ENCODE results near the gene PDE2A.

PDE2A gene

DNA sequence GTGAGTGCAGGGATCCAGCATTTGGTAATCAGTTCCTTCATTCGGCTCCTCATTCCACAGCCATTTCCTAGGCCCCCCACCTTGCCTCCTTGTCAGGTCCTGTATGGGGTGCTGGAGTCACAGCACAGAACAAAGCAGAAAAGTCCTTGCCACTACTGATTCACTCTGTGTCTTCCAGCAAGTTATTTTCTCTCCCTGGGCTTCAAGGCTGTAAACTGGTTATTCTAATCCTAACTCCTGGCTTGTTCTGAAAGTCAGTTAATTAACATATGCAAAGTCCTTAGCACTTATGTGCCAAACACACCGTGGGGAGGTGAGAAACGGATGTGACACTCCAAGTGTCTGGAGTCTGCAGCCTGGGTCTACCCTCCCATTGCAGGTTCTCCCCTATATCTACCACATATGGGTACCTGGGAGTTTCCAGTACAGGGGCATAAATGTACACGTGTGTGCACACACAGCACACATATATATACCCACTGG is 30.6 kb upstream of the PDE2A start:
- no peak for DNase-seq (ENCODE audit: low read depth in 2 of 2)

DNA sequence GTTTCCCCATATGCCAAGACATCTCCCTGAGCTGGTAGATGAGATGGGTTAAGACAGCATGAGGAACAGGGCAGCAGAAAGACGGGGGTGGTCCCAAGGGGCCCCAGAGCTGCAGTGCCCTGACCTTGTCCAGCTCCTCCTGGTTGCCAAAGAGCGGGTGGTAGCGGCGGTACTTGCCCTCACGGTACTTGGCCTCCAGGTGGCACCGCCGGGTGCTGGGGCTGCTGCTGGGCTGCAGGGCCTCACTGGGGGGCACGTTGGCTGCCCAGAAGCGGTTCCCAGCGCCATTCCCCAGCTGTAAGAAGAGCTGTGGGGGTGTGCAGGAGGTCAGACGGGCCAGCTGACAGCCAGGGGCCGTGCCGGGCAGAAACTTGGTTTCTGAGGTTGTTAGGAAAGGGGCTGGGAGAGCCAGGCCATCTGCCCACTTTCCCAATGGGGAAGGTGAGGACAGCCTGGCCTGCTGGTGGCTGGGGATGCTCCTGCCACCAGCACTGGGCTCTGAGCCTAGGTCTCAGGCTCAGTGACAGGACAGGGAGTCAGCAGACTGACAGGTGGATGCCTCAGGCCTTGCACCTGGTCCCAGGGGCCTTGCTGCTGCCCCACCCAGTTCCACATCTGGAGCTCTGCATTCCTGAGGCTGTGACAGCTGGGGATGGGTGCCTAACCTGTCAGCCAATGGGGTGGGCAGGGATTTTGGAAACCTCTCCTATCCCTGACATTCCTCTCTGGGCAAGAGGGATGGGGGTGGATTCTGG is 30.0 kb upstream of the PDE2A start:
- DNase-seq (ENCODE audit: low read depth in 2 of 2): no peak

DNA sequence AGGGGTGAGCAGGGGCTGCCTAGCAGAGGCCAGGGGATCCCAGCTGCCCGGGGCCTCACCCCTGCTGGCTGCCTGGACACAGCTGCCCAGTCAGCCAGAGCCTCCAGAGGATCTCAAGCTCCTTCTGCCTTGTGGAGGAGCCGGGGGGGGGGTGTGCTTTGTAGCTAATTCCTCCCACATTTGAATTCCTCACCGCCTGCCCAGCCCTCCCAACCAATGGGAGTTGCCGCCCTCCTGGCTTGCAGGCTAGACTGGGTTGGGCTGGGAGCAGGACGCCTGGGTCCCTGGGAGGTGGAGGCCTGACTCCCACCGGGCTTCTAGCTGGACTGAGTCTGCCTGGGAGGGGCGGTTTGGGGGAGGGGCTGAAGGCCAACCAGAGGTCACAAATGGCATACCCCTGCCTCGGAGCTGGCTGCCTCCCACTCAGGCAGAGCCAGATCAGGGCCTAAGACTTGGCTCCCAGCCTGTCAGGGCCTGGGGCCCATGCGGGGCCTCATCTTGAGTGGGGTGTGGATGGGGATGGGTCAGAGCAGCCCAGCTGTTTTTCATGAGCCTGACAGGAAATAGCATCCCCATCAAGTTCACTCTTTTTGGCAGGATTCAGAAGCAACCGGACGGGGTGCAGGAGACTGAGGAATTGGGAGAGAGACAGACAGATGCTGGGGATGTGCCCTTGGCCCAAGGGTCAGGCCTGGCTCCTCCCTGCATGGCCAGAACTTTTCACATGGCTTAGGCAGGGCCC is 29.2 kb upstream of the PDE2A start:
- no peak for DNase-seq (ENCODE audit: low read depth in 2 of 2)

DNA sequence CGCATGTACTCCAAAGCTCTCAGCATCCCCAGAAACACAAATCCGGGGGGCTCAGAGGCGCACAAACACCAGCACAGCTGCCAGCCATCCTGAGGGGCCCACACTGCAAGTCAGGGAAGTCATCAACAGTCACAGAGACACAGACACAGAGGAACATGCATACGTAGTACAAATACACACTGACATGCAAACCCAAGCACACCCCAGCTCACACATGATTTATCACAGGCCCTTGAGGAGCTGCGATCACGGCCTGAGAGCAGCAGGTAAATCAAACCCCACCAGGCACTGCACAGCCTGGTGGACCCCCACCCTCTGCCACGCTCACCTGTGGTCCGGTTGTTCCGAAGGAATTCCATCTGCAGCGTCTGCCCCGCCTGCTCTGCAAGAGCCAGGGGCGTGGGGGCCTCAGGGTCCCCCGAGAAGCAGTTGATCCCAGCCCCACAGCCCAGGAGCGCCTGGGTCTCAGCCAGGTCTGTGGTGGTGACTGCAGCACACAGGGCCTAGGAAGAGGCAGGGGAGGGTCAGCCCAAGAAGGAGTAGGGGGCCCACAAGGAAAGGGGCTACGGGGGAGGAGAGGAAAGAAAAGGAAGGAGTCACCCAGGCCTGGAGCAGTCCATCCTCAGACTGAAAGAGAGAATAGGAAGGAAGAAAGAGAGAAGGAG is 28.5 kb upstream of the PDE2A start:
- no peak for DNase-seq (ENCODE audit: low read depth in 2 of 2)

DNA sequence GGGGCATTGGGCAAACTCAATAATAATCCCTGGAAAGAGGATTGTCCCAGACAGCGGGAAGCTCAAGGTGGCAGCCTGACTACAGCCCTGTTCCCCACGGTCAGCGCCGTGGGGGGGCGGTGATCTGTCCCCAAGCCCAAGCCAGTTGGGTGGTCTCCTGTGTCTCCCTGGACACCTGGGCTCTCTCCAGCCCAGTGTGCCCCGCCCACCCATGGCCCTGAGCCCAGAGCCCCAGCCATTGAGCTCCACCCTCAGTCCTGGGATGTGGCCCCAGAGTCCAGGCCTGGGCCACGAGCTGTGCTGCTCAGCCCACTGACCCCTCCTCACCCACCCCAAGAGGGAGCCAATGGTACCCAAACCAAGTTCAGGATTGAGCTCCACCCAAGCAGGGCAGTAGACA is 27.9 kb upstream of the PDE2A start:
- no peak for DNase-seq (ENCODE audit: low read depth in 2 of 2)

DNA sequence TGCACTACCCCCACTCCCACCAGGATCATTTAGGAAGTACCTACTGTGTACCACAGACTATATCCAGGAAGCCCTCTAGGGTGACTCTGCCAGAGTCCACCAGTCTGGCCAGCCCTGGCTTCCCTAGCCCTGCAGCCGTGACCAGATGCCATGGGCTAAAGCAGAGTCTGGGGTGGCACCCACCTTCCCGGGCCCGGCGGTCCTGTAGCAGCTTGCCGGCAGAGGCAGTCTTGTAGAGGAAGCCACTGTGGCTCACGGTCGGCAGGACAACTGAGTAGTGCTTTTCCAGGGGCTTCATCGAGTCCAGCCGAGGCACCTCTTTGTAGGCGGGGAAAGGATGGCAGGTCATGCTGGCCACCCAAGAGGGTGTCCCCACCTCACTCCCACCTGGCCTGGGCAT is 27.2 kb upstream of the PDE2A start:
- no peak for DNase-seq (ENCODE audit: low read depth in 2 of 2)

DNA sequence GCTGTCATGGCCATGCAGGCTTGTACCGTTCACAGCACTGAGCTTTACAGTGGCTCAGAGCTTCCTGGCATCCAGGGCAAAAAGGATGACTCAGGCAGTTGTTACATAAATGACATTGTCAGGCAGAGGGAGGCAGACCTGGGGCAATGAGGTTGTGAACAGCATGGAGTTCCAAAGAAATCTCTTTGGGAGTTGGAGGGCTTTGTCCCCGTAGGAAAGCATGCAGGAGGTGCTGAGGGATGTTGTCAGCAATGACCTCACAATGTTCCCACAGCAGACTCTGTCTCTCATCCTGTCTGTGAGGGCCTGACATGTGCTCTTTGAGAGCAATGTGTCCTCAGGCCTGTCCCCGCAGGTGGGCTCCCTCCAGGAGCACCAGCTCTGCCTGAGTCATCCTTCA is 25.9 kb upstream of the PDE2A start:
- DNase-seq (ENCODE audit: low read depth in 2 of 2): no peak

DNA sequence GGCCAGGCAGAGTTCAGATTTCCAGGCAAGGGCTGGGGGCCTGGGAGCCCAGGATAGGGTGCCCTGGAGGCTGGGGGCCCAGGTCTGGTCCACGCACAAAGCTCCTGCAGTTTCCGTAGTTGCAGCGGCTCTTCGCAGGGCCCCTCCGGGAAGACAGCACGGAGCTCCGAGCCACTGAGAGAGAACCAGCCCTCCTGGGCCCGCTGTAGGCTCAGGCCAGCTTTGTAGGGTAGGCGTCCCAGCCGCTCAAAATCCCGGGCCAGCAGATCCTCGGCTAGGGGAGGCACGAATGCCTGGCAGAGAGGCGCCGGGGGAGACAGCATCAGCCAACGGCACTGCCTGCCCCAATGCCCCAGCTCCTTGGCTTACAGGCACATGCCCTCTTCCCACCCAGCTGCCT is 23.6 kb upstream of the PDE2A start:
- DNase-seq (ENCODE audit: low read depth in 2 of 2): no peak

DNA sequence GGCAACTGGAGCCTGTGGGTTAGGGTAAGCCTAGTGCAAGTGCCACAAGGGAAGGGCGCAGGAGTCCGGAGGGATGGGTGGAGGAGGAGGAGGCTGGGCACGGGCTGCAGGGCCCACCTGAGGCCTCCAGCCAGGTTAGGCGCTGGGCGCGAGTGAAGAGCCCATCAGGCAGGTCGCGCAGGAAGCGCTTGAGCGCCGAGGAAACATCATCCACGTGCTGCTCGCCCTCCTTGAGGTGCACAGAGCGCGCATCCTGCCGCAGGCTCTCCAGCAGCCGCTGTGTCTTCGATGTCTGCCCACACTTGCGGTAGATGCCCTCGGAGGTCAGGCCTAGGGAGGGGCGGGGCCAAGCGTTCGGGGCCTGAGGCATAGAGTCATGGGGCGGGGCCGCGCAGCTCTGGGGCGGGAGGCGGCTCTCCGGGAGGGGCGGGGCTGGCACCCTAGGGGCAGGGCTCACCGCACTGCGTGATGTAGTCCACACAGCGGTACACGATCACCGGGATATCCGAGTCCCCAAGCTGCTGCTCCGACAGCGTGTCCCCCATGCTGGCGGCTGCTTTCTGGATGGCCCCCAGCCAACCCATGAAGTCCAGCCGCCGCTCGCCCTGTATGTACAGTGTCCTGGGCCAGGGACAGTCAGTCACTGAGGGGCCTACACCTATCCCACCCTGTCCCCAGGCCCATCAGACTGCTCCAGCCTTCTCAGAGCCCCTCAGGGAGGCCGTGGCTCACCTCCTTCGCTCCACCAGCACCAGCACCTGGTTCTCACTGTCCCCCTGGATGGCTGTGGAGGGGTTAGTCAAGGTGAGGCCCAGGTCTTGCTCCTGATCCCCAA is 22.9 kb upstream of the PDE2A start:
- DNase-seq (ENCODE audit: low read depth in 2 of 2): no peak

DNA sequence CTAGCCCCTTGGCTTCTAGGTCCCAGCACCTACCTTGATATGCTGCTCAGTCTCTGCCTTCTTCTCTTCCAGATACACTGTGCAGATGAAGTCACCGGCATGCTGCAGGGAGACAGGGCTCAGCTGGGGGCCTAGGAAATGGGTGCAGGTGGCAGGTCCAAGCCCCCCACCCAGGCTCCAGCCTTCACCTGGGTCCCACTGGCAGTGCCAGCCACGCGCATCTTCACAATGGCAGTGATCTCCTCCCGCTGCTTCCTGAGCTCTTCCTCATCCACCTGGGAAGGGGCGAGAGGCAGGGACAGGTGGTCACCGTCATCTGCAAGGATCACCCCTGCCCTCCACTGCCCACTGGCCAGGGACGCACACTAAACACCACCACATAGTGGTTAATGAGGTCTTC is 21.1 kb upstream of the PDE2A start:
- no peak for DNase-seq (ENCODE audit: low read depth in 2 of 2)

DNA sequence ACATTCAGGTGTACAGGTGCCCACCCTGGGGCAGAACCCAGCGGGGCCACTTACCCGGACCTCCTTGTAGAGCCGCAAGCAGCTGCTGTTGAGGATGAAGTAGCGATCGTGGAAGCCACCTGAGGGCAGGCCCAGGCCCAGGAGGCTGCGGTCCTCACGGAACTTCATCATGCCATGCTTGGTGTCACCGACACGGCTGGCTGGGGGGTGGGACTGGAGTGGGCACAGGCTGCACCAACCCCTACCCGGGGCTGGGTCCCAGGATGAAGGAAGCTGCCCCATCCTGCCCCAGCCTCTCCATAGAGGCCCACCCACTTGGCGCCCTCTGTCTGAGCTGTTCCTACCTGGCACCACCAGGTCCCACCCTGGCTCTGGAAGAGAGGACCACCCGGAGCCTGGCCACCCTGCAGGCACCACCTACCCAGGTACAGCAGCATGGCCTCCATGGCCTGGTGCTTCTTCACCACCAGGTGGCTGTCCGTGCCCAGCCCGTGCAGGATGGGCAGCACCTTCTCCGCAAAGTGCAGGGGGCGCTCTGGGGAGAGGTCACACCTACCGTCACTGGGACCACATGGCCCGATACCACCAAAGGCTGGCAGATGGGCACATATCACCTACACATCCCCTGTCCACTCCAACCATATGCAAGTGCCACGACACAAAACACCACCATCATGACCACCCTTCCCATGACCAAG is 19.2 kb upstream of the PDE2A start:
- no peak for DNase-seq (ENCODE audit: low read depth in 2 of 2)

DNA sequence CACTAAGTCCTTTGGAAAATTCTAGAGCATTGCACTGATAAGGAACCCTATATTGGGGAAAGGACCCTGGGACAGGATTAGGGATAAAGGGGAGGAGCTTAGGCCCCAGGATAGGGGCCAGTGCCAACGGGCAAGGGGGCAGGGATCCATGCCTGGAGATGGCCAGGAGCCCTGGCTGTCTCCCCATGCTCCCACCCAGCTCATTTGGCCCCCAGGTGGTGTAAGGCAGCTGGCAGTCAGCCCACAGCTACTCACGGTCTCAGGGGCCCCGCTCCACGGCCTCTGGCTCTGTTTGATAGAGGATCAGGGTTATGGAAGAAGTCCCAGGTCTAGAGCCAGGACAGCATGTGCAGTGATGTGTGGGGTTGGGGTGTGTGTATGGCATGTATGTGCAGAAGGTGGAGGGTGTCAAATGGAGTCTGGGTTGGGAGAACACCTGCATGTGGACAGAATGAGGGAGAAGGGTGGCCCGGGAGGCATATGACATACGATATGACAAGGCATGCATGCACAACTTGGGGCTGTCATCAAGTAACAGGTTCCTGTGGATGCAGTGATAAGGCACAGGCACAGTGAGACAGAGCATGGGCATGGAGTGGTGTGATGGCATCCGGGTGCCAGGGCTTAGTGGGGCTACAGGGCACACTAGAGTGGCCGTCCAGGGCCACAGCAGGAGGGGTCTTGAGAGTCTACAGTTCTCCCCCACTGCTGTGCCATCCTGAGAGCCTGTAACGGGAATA is 18.4 kb upstream of the PDE2A start:
- DNase-seq (ENCODE audit: low read depth in 2 of 2): no peak

DNA sequence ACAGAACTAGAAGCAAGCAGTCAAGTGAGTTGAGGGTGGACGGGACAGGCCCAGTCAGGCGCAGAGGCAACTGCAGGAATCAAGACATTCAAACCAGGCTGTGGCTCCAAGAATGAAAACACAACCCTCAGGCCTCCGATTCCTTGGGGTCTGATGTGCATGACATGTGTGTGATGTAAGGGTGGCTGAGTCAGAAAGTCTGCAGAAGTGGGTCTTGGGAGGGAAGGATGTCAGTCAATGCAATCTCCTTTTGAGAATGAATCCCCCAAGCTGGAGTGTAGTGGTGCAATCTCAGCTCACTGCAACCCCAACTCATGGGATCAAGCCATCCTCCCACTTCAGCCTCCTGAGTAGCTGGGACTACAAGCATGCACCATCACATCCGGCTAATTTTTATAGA is 15.9 kb upstream of the PDE2A start:
- no peak for DNase-seq (ENCODE audit: low read depth in 2 of 2)

DNA sequence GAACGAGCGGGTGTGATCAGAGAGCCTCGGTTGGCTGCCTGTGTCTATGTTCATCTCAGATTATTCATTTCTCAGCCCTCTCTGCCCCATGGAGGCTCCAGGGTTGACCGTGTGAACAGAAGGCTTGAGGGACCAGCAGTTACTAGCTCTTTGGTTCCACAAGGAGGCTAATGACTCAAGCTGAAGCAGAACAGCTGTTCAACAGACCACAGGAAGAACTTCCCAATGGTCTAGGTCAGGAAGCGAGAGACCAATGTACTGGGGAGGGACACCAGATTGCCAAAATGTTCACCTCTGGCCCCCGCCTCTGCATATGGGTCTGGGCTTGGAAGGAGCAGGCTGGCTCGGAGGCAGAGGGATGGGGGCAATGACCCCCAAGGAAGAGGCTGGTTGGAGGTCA is 14.7 kb upstream of the PDE2A start:
- no peak for DNase-seq (ENCODE audit: low read depth in 2 of 2)

DNA sequence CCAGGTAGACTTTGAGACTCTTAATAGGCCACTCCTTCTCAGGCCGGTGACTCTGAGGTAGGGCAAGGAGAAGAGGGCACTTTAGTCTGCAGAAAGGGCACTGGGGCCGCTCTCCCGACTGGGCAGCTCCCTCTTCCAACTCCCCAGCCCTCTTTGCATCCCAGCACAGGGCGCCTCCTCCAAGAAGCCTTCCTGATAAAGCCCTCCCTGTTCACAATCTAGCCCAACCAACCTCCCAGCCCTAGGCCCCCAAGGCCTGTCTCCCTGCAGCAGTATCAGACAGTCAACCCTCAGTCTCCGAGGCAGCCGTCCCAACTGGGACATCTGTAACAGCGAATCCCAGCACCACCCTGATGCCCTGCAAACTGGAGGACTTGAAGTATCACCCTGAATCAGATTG is 14.3 kb upstream of the PDE2A start:
- DNase-seq (ENCODE audit: low read depth in 2 of 2): no peak

DNA sequence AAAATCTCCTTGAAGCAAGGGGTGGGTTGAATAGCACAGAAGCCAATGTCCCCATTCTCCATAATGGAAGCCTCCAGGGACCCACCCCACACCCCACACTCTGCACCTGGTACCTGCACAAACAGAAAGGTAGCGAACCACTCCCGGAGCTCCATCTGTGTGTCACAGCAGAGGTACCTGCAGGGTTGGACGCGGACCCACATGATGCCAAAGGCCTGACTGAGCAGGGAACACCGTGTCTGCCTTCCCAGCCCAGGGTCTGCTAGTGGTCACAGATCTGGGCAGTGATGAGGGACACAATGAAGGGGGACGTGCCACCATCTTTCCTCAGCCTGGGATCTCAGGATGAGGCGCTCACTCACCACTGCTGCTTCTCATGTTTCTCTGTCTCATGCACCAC is 13.1 kb upstream of the PDE2A start:
- no peak for DNase-seq (ENCODE audit: low read depth in 2 of 2)

DNA sequence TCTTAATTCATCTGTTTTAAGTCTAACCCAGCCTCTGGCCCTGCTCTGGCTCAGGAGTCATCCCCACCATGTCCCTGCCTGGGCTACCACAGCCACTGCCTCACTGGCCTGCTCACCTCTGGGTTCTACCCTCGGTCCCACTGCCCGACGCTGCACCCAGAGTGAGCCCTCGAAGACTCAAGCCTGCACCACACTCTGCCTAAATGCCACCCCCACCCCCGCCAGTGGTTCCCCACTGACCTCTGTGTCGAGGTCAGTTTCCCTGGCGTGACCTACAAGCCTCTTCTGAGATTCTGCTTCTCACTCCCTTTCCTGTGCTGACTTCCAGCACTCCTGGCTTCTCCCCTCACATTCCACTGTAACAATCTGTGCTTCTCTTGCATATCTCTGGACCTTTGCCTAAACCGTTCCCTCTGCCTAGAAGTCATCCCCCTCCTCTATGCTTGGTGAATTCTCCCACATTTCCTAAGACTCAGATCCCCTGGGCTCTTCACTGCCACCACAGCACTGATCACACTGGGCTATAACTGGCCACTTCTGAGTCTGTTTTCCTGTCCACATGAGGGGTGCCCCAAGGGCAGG is 12.5 kb upstream of the PDE2A start:
- no peak for DNase-seq (ENCODE audit: low read depth in 2 of 2)

DNA sequence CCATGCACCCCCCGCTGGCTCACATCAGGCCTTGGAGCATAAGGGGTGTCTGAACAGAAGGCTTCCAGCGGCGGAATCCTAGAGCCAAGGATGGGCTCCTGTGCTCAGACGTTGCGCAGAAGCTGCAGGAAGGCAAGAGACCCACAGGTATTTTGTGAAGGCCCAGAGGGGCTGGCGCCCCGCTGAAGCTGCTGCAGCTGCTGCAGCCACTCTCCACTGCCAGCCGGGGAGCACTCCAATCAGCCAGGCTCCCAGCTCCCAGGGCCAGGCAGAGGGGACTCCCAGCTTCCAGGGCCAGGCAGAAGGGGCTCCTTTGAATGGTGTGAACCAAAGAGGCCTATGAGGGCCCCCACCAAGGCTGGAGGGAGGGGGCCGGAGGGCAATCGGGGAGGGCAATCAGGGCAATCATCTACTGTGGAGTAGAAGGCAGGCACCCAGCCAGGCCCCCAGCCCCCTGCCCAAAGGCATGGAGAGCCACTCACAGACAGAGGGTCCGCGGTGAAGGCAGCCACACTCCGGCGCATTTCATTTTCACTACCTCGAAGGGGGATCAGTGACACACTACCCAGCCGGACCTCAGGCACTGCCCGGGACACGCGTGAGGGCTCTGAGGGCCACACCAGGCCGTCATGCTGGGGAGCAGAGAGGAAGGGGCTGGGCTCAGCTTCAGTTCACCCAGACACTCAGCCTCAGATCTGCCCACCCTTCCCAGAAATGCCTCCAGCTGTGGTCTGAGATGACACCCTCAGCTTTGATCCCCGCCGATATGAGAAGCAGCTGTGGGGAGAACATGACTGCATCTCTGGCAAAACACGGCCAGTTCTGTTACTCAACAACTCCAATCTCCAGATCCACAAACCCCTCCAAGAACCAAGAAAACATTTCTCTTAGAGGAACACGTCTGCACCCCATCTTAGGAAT is 11.6 kb upstream of the PDE2A start:
- no peak for DNase-seq (ENCODE audit: low read depth in 2 of 2)

DNA sequence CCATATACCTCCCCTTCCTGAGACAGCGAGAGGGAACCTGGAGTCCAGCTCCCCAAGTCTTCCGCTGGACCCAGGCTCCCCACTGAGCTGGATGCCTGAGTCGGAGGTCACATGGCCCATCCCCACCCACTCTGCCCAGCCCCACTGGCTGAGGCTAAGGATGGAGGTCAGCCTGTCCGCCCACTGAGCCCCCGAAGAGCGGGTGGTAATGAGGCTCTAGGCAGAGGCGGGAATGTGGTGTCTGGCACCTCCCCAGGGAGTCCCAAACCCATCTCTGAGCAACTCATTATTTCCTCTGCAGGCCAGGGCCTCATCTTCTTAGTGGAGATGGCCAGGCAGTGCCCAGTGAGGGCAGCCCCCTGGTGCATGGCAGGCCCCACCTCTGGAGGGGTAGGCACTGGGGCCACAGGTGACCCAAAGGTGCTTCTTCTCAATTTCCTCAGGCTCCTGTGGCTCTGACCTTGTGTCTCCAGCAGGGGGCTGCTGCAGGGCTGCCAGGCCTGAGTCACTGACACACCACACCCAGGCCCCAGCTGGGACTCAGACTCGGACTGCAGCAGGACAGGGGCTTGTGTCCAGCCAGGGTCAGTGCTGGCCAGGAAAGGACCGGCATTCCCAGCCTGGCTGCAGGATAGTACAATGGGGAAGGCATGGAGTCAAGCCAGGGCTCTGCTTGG is 10.2 kb upstream of the PDE2A start:
- DNase-seq (ENCODE audit: low read depth in 2 of 2): no peak

Data from stimulated activated CD8-positive, alpha-beta memory T cell treated with anti-CD3 and anti-CD28 coated beads, Interleukin-7, amount 100 ng/mL, for 1 hour (primary cell).